Measurements from ENCODE around the gene CCDC170. TPM values are rescaled to one million over a fixed set of nuclear protein-coding genes. Genes with fewer than 3 reads are reported as not detected.
A peak's percentile ranks its signal among the peaks of the same experiment; 100 is the strongest.

CCDC170 gene
- total RNA-seq, 1 experiment from 2014 or later = not detected

DNA sequence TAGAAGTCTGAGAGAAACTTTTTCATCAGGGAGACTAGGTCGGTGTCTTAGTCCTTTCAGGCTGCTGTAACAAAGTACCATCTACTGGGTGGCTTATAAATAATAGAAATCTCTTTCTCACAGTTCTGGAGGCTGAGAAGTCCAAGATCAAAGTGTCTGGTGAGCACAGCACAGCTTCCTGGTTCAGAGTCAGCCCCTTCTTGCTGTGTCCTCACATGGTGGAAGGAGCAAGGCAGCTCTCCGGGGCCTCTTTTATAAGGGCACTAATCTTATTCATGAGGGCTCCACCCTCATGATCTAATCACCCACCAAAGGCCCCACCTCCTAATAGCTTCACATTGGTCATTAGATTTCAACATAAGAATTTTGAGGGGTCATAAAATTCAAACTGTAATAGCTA is 122.8 kb downstream of the CCDC170 start:
- no peak for DNase-seq (ENCODE audit: low read depth)

DNA sequence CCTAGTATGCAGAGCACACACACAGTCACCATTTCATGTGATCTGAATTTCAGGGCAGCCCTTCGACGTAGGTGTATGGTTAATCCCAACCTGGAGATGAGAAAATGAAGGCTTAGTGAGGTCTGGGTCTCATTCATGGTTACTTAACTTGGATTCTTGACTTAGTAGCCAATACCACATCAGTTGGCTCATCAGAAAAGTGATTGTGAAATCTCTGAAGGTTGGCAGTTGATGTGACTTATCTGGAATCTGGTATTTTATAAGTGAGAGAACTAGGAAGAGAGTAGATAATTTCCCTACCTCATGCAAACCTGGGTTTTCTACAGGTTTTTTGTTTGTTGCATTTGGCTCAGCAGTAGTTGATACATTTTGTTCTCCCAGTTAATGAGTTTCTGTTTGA is 123.7 kb downstream of the CCDC170 start:
- DNase-seq (ENCODE audit: low read depth) = no peak

DNA sequence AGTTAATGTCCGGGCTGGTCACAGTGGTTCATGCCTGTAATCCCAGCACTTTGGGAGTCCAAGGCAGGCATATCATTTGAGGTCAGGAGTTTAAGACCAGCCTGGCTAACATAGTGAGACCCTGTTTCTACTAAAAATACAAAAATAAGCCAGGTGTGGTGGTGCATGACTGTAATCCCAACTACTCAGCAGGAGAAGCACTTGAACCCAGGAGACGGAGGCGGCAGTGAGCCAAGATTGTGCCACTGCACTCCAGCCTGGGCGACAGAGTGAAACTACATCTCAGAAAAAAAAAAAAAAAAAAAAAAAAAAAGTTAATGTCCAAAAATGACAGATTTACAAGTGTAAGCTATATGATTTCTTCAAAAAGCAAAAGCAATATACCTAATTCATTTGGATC is 124.9 kb downstream of the CCDC170 start:
- no peak for DNase-seq (ENCODE audit: low read depth)

DNA sequence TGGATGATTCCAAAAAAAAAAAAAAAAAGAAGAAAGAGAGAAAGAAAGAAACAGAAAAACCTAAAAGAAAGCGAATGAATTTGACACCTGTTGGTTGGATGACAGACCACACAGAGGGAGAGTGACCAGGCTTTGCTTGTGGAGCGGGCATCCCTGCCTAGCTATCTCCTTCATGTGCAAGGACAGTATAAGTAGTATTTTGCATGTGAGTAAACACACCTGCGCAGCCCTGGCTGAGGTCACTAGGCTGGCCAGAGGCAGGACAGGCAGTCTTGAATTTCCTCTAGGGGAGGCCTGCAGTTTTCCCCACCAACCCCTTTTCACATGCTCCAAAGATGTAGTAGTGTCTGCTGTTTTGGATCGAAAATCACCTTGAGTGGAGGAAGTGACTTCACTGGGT is 126.4 kb downstream of the CCDC170 start:
- DNase-seq (ENCODE audit: low read depth) = no peak

DNA sequence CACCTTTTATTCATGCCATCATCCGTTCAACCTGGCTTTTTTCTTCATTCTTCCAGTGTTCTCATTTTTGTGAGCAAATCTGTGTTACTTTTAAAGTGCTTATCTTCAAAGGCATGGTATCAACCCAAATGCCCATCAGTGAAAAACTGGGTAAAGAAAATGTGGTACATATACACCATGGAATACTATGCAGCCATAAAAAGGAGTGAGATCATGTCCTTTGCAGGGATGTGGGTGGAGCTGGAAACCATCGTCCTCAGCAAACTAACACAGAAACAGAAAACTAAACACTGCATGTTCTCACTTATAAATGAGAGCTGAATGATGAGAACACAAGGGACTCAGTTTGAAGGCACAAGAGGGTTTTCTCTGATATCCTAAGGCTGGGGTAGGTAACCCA is 130.3 kb downstream of the CCDC170 start:
- no peak for DNase-seq (ENCODE audit: low read depth)

DNA sequence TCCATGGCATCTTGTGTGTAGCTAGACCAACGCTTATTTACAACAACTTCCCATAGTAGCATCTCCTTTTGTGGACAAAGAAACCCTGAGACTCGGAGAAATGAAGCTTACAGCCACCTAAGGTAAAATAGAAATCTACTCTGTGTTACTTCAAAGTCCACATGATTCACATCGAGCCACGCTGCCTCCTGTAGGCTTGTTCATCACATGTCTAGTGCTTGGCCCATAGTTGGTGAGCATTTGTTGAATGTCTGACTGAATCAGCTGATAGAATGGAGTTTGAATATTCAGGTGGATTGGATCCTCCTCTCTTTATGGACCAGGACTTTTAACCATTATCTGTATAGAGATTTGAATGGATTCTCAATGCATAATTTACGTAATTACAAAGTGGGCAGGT is 130.7 kb downstream of the CCDC170 start:
- no peak for DNase-seq (ENCODE audit: low read depth)

DNA sequence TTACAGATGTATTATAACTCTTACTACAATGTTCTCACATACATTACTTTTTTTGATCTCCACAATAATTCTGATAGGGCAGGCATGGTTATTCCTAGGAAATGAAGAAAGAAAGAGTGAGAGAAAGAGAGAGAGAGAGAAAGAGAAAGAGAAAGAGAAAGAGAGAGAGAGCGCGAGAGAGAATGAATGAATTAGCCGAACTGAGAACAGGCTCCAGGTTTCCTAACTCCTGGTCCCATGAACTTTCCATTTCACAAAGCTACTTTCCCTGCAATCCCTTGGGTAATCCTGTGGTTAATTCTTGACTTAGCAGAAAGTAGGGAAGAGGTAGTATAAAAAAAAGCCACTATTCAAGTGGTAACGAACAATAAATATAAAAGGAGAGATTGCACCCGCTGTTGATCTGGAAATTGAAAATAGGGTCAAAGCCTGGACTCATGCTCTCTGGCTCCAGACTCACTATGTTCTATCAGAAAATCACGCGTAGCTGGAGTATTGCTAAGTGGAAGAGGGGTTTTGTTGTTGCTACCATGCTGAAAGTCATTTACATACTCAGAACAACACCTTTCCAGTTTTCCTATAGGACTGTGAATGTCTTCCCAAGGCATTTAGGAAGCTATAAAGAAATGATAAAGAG is 131.2 kb downstream of the CCDC170 start:
- no peak for DNase-seq (ENCODE audit: low read depth)

DNA sequence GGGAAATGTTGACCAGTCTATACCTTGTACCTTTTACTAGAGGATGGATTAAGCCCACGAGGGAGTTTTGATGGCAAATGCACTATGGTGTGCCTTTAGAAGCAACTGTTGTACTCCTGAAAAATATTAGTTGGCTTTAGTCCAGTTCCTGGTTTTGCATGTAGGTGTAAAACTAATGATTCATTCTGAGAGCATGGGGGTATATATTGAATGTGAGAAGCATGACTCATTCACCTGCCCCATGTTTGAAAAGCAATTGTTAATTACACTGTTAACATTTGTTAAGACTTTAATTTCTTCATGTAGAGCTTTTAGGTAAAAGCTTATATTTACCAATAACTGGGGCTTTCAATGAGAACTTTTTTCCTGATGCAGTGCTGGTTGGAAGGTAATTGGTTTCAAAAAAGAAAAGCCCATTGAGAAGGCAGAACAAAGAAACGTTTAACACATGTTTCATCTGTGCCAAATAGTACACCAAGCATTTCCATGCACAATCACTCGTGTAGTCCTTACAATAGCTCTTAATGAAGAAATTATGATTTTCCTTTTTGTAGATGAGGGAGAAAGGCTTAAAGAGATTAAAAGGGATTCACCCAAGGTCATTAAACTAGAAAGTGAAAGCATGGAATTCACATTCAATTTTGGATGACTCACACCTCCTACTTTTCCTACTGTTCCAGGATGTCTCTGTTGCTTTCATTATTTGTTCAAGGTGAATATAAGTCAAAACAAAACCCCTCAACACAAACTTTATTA is 134.1 kb downstream of the CCDC170 start:
- DNase-seq (ENCODE audit: low read depth) = peak; percentile 58

DNA sequence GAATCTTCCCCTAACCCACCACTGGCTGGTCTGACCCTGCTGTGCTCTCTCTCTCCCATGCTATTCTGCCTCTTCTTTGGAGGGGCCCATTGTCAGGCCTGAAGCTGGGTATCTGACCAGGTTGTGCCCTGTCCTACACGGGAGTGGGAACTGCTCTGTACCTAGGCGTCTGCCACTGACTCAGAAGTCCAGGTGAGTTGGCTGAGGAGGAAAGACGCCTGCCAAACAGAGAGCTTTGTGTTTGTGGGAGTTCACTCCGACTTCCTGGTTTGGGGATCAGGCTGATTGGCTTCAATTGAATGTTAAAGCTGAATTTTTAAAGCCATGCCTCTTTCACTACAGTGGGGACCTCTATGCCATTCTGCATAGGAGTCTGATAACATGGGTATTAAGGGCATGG is 136.0 kb downstream of the CCDC170 start:
- no peak for DNase-seq (ENCODE audit: low read depth)

DNA sequence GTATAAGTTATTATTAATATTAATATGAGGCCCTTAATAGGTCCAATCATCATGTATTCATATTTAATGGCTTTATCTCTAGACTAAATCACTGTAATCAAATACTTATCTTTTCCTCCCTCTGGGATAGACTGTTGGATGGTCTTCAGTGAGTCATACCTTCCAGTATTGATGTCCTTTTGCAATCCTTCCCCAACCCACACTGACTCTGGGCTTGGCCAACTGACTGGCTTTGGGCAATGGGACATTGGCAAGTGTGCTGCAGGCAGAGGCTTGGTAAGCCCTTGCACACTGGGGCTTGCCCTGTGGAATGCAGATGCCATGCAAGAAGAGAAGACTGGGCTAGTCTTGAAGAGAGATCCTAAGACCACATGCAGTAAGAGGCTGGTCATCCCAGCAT is 136.6 kb downstream of the CCDC170 start:
- no peak for DNase-seq (ENCODE audit: low read depth)

DNA sequence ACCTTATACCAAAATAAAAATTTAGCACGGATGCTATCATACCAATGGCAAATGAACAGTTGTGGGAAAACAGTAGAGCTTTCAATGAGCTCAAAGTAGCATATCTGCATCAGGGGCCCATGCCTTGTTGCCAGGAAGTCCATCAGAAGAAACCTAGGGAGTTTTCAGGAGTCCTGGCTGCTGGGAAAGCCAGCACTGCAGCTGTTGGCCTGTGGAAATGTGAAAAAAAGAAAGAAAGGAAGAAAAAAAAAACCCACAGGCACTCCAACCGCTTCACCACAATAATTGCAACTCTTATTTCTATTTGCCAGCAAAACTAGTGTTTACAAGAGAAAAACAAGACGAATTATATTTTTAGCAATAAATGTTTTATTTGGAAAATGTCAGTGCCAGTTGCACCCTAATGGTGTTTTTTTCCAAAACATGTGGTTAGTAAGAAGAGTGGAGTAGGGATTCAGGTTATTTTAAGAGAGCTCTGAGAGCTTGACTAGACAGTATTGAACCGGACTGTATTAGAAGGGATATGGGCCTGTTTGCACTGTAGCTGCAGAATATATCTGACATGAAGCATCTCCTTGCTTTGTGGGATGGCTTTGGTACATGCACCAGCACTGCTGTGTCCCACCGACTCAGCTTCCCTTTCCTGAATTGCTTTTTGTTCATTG is 137.3 kb downstream of the CCDC170 start:
- DNase-seq (ENCODE audit: low read depth) = no peak

DNA sequence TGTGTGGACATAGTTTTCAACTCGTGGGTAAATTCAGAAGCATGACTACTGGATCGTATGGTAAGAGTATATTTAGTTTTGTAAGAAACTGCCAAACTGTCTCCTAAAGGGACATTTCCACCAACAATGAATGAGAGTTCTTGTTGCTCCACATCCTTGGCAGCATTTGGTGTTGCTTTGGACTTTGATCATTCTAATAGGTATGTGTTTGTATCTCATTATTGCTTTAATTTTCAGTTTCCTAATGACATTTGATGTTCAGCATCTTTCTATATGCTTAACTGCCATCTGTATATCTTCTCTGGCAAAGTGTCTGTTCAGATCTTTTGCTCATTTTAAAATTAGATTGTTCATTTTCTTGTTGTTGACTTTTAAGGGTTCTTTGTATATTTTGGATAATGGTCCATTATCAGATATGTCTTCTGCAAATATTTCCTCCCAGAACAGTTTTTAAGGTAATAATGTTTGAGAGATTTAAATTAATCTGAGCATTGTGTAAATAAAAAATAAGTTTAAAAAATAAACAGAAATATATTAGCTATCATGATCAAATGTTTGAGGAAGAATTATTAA is 138.7 kb downstream of the CCDC170 start:
- no peak for DNase-seq (ENCODE audit: low read depth)

DNA sequence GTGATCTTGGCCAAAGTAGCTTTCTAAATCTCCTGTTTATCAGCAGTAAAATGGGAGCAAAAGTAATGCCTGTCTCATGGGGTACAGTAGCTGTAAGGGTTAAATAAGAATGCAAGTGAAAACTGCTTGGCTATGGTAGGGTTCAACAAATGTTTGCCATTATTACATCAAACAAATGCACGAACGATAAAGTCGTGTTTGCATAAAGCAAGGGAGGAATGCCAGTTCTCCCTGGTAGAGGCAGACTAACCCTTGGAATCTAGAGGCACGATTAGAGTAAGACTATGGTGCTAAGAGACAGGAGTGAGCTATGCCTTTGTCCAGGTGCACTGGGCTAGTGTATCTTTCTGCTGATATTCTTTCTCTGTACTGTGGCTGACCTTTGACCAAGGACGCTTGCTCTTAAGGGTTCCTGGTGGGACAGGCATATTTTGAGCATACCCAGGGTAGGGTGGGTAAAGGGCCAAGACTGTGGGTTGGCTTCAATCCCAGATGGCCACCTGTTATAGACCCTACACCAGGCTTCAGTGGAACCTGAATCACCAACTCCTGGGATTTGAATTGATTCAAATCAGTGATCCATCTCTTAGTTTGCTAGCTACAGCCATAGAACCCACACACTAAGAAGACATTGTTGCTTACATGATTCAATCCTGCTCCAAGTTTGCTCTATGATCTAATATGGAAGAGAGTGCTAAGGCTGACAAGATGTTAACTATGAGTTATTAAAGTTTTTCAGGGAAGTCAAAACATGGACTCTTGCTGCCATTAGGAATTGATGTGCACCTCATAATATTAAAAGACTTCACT is 139.9 kb downstream of the CCDC170 start:
- DNase-seq (ENCODE audit: low read depth) = no peak

DNA sequence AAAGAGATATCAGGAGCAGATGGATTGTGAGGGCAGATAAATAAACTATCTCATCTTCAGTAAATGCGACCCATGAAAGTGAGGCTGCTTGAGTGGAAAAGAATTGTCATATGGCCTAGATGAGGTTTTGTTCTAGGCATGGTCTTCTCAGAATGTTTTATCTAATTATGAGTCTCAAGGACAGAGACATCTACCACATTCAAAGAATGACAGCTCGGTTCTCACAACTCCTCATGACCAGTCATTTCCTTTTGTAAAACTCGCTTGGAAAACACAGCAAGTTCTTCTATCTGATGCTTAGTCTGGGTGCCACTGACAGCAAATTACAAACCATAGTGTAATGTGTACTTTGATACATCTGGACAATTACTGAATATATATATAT is 140.5 kb downstream of the CCDC170 start:
- no peak for DNase-seq (ENCODE audit: low read depth)

DNA sequence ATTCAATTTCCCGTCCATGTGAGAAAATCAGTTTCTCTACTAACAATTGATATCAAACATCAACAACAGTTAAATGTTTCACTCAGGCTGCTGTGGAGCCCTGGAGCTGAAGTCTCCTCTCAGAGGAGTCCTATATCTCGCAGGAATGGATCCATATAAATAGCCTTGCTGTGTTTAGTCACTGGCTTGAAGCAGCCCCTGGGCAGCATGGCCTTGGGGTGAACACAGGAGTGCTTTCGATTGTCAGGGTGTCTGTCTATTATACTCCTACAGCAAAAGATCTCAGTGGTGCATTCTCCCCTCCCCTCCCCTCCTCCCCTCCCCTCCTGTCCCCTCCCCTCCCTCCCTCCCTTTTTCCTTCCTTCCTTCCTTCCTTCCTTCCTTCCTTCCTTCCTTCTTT is 141.9 kb downstream of the CCDC170 start:
- no peak for DNase-seq (ENCODE audit: low read depth)

DNA sequence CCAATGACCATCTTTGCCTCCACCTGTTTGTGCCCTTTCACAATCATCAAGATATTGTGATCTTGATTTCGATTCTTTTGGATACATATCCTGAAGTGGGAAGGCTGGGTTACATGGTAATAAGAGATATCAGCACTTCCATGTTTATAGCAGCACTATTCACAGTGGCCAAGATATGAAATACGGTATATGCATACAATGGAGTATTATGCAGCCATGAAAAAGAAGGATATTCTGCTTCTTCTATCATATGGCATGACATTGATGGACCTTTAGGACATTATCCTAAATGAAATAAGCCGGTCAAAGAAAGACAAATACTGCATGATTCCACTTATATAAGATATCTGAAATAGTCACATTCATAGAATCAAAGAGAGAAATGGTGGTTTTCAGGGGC is 144.0 kb downstream of the CCDC170 start:
- DNase-seq (ENCODE audit: low read depth) = no peak

DNA sequence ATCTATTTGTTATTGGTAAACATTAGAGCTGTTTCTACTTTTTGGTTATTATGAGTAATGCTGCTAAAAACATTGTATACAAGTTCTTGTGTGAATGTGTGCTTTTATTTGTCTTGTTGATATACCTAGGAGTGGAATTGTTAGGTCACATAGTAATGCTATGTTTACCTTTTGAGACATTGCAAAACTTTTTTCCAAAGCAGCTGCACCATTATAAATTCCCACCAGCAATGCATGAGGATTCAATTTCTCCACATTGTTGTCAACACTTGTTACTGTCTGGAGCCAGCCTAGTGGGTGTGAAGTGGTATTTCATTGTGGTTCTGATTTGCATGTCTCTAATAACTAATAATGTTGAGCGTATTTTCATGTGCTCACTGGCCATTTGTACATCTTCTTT is 145.9 kb downstream of the CCDC170 start:
- DNase-seq (ENCODE audit: low read depth) = no peak

DNA sequence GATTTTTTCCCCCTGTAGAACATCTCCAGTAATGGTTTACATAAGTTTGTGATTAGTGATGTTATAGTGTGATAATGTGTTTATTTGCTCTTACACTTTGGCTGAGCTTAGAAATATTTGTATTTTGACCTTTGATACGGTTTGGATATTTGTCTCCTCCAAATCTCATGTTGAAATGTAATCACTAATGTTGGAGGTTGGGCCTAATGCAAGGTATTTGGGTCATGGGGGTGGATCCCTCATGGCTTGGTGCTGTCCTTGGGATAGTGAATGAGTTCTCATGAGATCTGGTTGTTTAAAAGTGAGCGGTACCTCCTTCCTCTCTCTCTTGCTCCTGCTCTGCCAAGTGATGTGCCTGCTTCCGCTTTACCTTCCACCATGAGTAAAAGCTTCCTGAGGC is 147.2 kb downstream of the CCDC170 start:
- DNase-seq (ENCODE audit: low read depth) = no peak

DNA sequence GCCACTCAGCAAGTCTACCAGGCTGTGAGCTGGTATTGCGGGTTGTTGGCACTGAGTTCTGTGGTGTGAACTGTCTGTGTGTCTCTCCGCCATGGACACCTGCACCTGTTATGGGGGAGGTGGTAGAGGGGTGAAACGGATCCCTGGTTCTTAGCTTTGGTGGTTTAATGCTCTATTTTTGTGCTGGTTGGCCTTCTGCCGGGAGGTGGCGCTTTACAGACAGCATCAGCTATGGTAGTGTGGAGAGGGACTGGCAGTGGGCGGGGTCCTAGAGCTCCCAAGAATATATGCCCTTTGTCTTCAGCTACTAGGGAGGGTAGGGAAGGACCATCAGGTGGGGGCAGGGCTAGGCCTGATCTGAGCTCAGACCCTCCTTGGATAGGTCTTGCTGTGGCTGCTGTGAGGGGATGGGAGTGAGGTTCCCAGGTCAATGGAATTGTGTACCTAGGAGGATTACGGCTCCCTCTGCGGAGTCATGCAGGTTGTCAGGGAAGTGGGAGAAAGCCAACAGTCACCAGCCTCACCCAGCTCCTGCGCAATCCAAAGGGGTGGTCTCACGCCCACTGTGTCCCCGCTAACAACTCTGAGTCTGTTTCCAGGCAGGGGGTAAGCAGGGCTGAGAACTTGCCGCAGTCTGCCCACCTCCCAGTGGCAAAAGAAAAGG is 154.3 kb downstream of the CCDC170 start:
- DNase-seq (ENCODE audit: low read depth) = peak; percentile 42

DNA sequence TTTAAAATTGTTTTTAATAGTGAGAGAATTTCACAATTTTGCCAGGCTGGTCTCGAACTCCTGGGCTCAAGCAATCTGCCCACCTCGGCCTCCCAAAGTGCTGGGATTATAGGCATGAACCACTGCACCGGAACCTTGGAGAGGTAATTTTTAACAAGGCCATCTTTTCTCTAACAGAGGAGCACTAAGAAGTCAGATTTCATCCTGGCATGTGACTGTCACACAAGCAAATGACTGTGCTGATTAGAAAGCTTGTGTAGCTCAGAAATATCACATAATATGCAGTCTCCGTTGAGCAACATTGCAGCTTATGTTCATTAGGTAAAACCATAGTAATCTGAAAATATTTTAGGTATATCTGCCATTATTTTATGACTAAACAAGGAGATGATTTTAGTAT is 156.0 kb downstream of the CCDC170 start:
- DNase-seq (ENCODE audit: low read depth) = no peak

DNA sequence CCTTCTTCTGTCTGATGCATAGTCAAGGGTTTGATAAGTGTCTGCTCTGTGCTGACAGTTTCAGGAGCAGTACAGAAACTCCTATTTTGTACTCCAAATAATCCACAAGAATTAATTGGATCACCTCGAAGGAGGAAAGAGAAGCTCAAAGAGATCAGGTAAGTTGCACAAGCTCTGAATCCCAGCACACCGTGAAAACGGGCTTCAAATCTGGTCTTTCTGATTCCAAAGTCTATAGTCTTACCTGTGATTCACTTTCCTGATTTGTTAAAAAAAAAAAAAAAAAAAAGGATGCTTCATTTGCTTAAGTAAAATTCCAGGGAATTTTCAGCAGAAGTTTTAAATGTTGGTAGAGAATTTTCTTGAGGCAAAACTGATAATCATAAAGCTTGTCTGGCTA is 157.8 kb downstream of the CCDC170 start:
- no peak for DNase-seq (ENCODE audit: low read depth)
